OCI-LY7 (cell line): Measurements from ENCODE around the gene LRIG1. TPM values are rescaled to one million over a fixed set of nuclear protein-coding genes. Genes with fewer than 3 reads are reported as not detected.
A peak's percentile ranks its signal among the peaks of the same experiment; 100 is the strongest.

ENCODE experiments used
- BruUV-seq: library from RNA; stranded (reverse); fragments of 400-500 nt; replicated peaks from 2 replicates; lab custom pipeline; 2021; lab: Mats Ljungman, UMichigan
- CTCF ChIA-PET: fragments of 300-600 bp; sonication (Branson Sonifier 250); formaldehyde crosslinking; loops from one replicate; lab custom pipeline; 2022; ENCODE audit warnings: antibody characterized with exemption; ENCODE audit not compliant: unreplicated experiment; lab: Charles Lee
- POLR2A ChIA-PET: fragments of 300-600 bp; sonication (Branson Sonifier 250); formaldehyde crosslinking; loops from one replicate; lab custom pipeline; 2022; ENCODE audit warnings: antibody characterized with exemption; lab: Charles Lee
- DNase-seq: peaks from one replicate; pipeline ENCODE4 v3.0.0-alpha.2; 2015; ENCODE audit warnings: low spot score
- H2AFZ ChIP-seq: fragments of 200-600 bp; sonication (generic), shearing (Covaris generic); 2 replicates; pipeline ENCODE4 v1.6.1; 2014; ENCODE audit warnings: mild to moderate bottlenecking, antibody characterized with exemption, low read length, moderate library complexity
- H3K27ac ChIP-seq: fragments of 200-600 bp; sonication (generic); 2 replicates; pipeline ENCODE4 v1.5.1; 2014; ENCODE audit warnings: mixed run types, low read depth, mild to moderate bottlenecking, moderate library complexity, low read length, inconsistent platforms; ENCODE audit not compliant: poor library complexity, severe bottlenecking
- H3K36me3 ChIP-seq: fragments of 200-600 bp; sonication (generic); 2 replicates; pipeline ENCODE4 v1.6.1; 2014; ENCODE audit warnings: mild to moderate bottlenecking, antibody characterized with exemption, low read length, moderate library complexity, mixed read lengths; ENCODE audit not compliant: insufficient read depth
- H3K4me1 ChIP-seq: fragments of 200-600 bp; sonication (generic); 2 replicates; pipeline ENCODE4 v1.5.1; 2014; ENCODE audit warnings: mild to moderate bottlenecking, low read length; ENCODE audit not compliant: insufficient read depth, poor library complexity, severe bottlenecking
- H3K4me2 ChIP-seq: fragments of 200-600 bp; sonication (generic); 2 replicates; pipeline ENCODE4 v1.6.1; 2014; ENCODE audit warnings: mild to moderate bottlenecking, low read length
- H3K4me3 ChIP-seq: fragments of 200-600 bp; sonication (generic); 2 replicates; pipeline ENCODE4 v1.5.1; 2014; ENCODE audit warnings: mild to moderate bottlenecking, low read depth, low read length; ENCODE audit not compliant: poor library complexity, severe bottlenecking
- H3K79me2 ChIP-seq: fragments of 200-600 bp; sonication (generic); 2 replicates; pipeline ENCODE4 v1.6.1; 2016; ENCODE audit warnings: low read depth, mild to moderate bottlenecking, low read length, moderate library complexity, mixed read lengths; ENCODE audit not compliant: insufficient read depth
- H3K9me2 ChIP-seq: fragments of 200-600 bp; sonication (generic); 2 replicates; pipeline ENCODE4 v1.6.1; 2016; ENCODE audit warnings: mild to moderate bottlenecking, low read length, mixed read lengths; ENCODE audit not compliant: insufficient read depth
- H3K9me3 ChIP-seq: fragments of 200-600 bp; sonication (generic); 2 replicates; pipeline ENCODE4 v1.6.1; 2014; ENCODE audit warnings: mild to moderate bottlenecking, mixed run types, low read length, mixed read lengths
- H4K20me1 ChIP-seq: fragments of 200-600 bp; sonication (generic); 2 replicates; pipeline ENCODE4 v1.6.1; 2014; ENCODE audit warnings: mild to moderate bottlenecking, antibody characterized with exemption, low read length, moderate library complexity, mixed read lengths; ENCODE audit not compliant: insufficient read depth
- EZH2phosphoT487 ChIP-seq: fragments of 200-600 bp; sonication (generic); IDR thresholded peaks from 2 replicates; pipeline ENCODE4 v1.6.1; 2018; ENCODE audit warnings: low read depth, borderline replicate concordance, mild to moderate bottlenecking, mixed run types, antibody characterized with exemption, low read length, moderate library complexity, mixed read lengths
- intact Hi-C: fragments of 100-400 bp; cut with micrococcal nuclease; formaldehyde crosslinking; loops from one replicate; pipeline ENCODE4 v1.10.0; 2022; ENCODE audit not compliant: unreplicated experiment
- total RNA-seq, 2 experiments: library from RNA; depleted of rRNA in 1 of 2; stranded (reverse); fragments of >200 nt in 1 of 2; shearing (Covaris generic) in 1 of 2; gene quantifications; 2 replicates each; pipeline ENCODE4 v1.2.3, GENCODE V29; 2014 to 2022
- TF ChIP-seq, protein P1 (sequence below): fragments of 200-600 bp; sonication (generic); conservative IDR thresholded peaks from 2 replicates; pipeline ENCODE4 v1.5.1; 2014; ENCODE audit warnings: mild to moderate bottlenecking, antibody characterized with exemption, low read length, moderate library complexity, mixed read lengths

LRIG1 gene
- total RNA-seq, 2 experiments from 2014 or later: 84.2 to 115 TPM

DNA sequence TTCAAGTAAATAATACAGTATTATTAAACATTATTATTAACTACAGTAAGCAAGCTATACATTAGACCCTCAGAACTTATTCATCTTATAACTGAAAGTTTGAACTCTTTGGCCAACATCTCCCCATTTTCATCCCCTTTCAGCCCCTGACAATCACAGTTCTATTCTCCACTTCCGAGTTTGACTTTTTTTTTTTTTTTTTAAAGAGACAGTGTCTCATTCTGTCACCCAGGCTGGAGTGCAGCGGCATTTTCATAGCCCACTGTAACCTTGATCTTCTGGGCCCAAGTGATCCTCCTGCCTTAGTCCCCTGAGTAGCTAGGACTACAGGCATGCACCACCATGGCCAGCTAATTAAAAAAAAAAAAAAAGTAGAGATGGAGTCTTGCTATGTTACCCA is 41.3 kb upstream of the LRIG1 start:
- DNase-seq: no peak
- H3K4me2 ChIP-seq: no peak overlapping the region; the same call in 1 of the 2 replicates
- ChIA-PET CTCF (no interaction called here), POLR2A (interaction anchor here (0.7 to 1.0 kb wide), 3 partner anchors 36 to 1200 kb away, joined by 3 to 5 read pairs (median 3); no protein-coding TSS in a partner anchor)
- H3K4me1 ChIP-seq: peaks cover 11% of the 10 kb centered on the region
- BruUV-seq: no TSS peak
- H2AFZ ChIP-seq: no peak overlapping the region
- H3K9me2 ChIP-seq: no peaks in the 10 kb centered on the region
- no peaks in the 10 kb centered on the region for H3K79me2 ChIP-seq
- intact Hi-C loops: no loop called here
- no peaks in the 10 kb centered on the region for H3K36me3 ChIP-seq
- H3K4me3 ChIP-seq: no peak overlapping the region
- no peaks in the 10 kb centered on the region; the same call in 1 of the 2 replicates for H3K9me3 ChIP-seq
- no peak for TF ChIP-seq EZH2phosphoT487
- TF ChIP-seq, protein P1, sequence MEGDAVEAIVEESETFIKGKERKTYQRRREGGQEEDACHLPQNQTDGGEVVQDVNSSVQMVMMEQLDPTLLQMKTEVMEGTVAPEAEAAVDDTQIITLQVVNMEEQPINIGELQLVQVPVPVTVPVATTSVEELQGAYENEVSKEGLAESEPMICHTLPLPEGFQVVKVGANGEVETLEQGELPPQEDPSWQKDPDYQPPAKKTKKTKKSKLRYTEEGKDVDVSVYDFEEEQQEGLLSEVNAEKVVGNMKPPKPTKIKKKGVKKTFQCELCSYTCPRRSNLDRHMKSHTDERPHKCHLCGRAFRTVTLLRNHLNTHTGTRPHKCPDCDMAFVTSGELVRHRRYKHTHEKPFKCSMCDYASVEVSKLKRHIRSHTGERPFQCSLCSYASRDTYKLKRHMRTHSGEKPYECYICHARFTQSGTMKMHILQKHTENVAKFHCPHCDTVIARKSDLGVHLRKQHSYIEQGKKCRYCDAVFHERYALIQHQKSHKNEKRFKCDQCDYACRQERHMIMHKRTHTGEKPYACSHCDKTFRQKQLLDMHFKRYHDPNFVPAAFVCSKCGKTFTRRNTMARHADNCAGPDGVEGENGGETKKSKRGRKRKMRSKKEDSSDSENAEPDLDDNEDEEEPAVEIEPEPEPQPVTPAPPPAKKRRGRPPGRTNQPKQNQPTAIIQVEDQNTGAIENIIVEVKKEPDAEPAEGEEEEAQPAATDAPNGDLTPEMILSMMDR: no peak
- no peak overlapping the region for H3K27ac ChIP-seq
- no peaks in the 10 kb centered on the region for H4K20me1 ChIP-seq

DNA sequence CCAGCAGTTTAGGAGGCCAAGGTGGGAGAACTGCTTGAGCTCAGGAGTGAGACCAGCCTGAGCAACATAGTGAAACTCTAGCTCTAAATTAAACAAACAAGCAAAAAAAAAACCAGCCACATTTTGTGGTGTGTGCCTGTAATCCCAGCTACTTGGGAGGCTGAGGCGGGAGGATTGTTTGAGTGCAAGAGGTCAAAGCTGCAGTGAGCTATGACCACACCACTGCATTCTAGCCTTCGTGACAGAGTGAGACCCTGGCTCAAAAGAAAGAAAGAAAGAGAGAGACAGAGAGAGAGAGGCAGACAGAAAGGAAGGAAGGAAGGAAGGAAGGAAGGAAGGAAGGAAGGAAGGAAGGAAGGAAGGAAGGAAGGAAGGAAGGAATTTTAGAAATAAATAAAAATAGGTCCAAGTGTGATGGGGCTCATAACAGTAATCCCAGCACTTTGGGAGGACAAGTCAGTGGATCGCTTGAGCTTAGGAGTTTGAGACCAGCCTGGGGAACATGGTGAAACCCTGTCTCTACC is 38.7 kb upstream of the LRIG1 start:
- H3K4me3 ChIP-seq: no peak overlapping the region
- H3K79me2 ChIP-seq: no peaks in the 10 kb centered on the region
- no peaks in the 10 kb centered on the region for H3K36me3 ChIP-seq
- no peak for DNase-seq
- no peaks in the 10 kb centered on the region for H3K9me2 ChIP-seq
- TF ChIP-seq EZH2phosphoT487: no peak
- TF ChIP-seq, protein P1: no peak
- BruUV-seq: no TSS peak
- no peak overlapping the region for H2AFZ ChIP-seq
- CTCF ChIA-PET: no interaction called here
- intact Hi-C loops: no loop called here
- POLR2A ChIA-PET: no interaction called here
- no peak overlapping the region for H3K4me2 ChIP-seq
- no peaks in the 10 kb centered on the region; the same call in 1 of the 2 replicates for H3K9me3 ChIP-seq
- H3K4me1 ChIP-seq: peaks cover 22% of the 10 kb centered on the region
- H3K27ac ChIP-seq: no peak overlapping the region
- no peaks in the 10 kb centered on the region for H4K20me1 ChIP-seq

DNA sequence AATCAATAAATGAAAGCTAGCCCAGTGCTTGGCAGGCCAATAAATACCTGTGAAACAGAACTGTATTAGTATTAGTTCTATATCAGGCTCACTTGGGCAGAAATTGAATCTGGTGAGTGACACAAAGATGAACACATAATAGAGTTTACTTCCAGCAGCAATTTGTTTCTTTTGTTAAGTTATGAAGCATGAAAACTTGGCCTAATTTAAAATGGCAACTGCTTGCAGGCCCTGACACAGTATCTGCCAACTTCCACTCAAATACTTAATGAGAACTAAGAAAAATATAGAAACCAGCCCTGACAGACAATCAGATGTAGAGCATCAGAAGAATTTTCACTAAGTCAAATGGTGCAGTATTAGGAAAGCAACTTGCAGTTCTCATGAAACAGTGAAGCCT is 37.6 kb upstream of the LRIG1 start:
- BruUV-seq: no TSS peak
- ChIA-PET POLR2A (interaction anchor here (0.6 to 0.9 kb wide), 2 partner anchors 9 to 59 kb away, joined by 3 read pairs; no protein-coding TSS in a partner anchor), CTCF (no interaction called here)
- Histone ChIP-seq H3K9me3 (no peaks in the 10 kb centered on the region; the same call in 1 of the 2 replicates), H2AFZ (peak overlapping the region; percentile 36; the same call in 1 of the 2 replicates), H3K4me3 (no peak overlapping the region), H3K9me2 (no peaks in the 10 kb centered on the region), H3K36me3 (no peaks in the 10 kb centered on the region), H3K4me1 (peaks cover 34% of the 10 kb centered on the region), H3K27ac (no peak overlapping the region), H3K4me2 (no peak overlapping the region), H4K20me1 (no peaks in the 10 kb centered on the region), H3K79me2 (no peaks in the 10 kb centered on the region)
- intact Hi-C loops: no loop called here
- no peak for TF ChIP-seq EZH2phosphoT487
- TF ChIP-seq, protein P1: no peak
- no peak for DNase-seq
